ENCODE results near the gene DNM3.

The DNM3 gene

GRCh38 chr1:171834821-171835220 lies 6.5 kb upstream of the DNM3 start:
- TF ChIP-seq EGR1 (IDR thresholded peaks at IDR 0.05) (no peak), FOXM1 (IDR thresholded peaks at IDR 0.05; ENCODE audit: borderline replicate concordance, low read depth) (no peak), REST (IDR thresholded peaks at IDR 0.05; ENCODE audit: low read depth) (no peak), RAD21 (IDR thresholded peaks at IDR 0.05; ENCODE audit: low read depth) (no peak), MAX (IDR thresholded peaks at IDR 0.05) (no peak), TCF12 (IDR thresholded peaks at IDR 0.05; ENCODE audit: low read depth) (no peak), TEAD4 (IDR thresholded peaks at IDR 0.05) (no peak), CEBPB (IDR thresholded peaks at IDR 0.05) (no peak), EP300 (IDR thresholded peaks at IDR 0.05; ENCODE audit: borderline replicate concordance) (no peak), YY1 (IDR thresholded peaks at IDR 0.05; ENCODE audit: low read depth) (no peak), ZBTB7A (IDR thresholded peaks at IDR 0.05; ENCODE audit: low read depth) (no peak)

GRCh38 chr1:171835891-171836290 lies 5.4 kb upstream of the DNM3 start:
- no peak for TF ChIP-seq EP300 (IDR thresholded peaks at IDR 0.05; ENCODE audit: borderline replicate concordance)
- TF ChIP-seq, protein P1, sequence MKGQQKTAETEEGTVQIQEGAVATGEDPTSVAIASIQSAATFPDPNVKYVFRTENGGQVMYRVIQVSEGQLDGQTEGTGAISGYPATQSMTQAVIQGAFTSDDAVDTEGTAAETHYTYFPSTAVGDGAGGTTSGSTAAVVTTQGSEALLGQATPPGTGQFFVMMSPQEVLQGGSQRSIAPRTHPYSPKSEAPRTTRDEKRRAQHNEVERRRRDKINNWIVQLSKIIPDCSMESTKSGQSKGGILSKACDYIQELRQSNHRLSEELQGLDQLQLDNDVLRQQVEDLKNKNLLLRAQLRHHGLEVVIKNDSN (IDR thresholded peaks at IDR 0.05) = no peak
- no peak for TF ChIP-seq EGR1 (IDR thresholded peaks at IDR 0.05)
- no peak for TF ChIP-seq YY1 (IDR thresholded peaks at IDR 0.05; ENCODE audit: low read depth)
- no peak for TF ChIP-seq REST (IDR thresholded peaks at IDR 0.05; ENCODE audit: low read depth)
- TF ChIP-seq ZBTB7A (IDR thresholded peaks at IDR 0.05; ENCODE audit: low read depth) = no peak

DNA sequence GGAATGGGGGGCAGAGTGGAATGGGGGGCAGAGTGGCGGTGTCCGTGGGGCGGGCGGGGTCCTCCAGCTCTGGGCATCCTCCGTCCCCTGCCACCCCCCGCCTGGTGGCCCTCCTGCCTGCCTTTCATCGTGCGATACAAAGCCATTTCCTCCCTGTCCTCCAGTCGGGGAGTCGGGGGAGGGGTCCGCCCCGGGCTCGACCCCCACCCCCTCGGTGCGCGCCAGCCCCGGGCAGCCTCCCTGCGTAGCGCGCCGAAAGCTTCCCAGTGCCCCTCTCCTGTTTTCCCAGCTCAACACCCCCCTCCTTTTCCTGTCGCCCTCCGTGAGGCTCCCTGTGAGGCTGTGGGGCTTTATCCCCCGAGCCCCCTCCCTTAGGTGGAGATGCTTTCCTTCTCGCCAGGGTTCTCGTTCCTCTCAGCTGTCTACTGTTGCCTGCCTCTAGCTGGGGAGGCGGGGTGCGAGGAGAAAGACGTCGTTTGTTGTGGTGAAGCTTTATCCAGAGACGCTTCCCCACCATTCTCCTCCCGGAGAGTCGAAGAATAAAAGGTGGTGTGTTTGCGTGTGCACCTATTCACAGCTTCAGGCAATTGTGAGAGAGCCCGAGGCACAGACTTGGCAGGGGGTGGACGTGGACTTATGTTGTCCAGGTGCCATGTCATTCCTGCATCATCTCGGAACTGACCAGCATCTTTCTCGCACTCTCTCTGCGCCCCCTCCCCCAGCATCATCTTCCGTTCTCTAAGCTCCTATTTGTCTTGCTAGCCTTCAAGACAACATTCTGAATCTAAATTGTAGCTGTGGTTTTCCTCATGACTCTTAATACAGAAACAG lies 848 bp downstream of the DNM3 start:
- TF ChIP-seq ZBTB7A (IDR thresholded peaks at IDR 0.05; ENCODE audit: low read depth) (peak; percentile 83), RAD21 (IDR thresholded peaks at IDR 0.05; ENCODE audit: low read depth) (no peak)

GRCh38 chr1:171844381-171844780 lies 3.1 kb downstream of the DNM3 start:
- TF ChIP-seq REST (IDR thresholded peaks at IDR 0.05; ENCODE audit: low read depth) (no peak), YY1 (IDR thresholded peaks at IDR 0.05; ENCODE audit: low read depth) (no peak), FOXM1 (IDR thresholded peaks at IDR 0.05; ENCODE audit: borderline replicate concordance, low read depth) (no peak), EGR1 (IDR thresholded peaks at IDR 0.05) (no peak), MAX (IDR thresholded peaks at IDR 0.05) (no peak), EP300 (IDR thresholded peaks at IDR 0.05; ENCODE audit: borderline replicate concordance) (no peak), CREB1 (IDR thresholded peaks at IDR 0.05; ENCODE audit: low read depth) (no peak)
- TF ChIP-seq, protein P1 (IDR thresholded peaks at IDR 0.05) = no peak

- TF ChIP-seq MAX (IDR thresholded peaks at IDR 0.05) (no peak), REST (IDR thresholded peaks at IDR 0.05; ENCODE audit: low read depth) (no peak), EP300 (IDR thresholded peaks at IDR 0.05; ENCODE audit: borderline replicate concordance) (no peak), CEBPB (IDR thresholded peaks at IDR 0.05) (no peak), TCF12 (IDR thresholded peaks at IDR 0.05; ENCODE audit: low read depth) (no peak), EGR1 (IDR thresholded peaks at IDR 0.05) (no peak), CREB1 (IDR thresholded peaks at IDR 0.05; ENCODE audit: low read depth) (no peak), NFIC (IDR thresholded peaks at IDR 0.05) (no peak), ZBTB7A (IDR thresholded peaks at IDR 0.05; ENCODE audit: low read depth) (no peak), FOXM1 (IDR thresholded peaks at IDR 0.05; ENCODE audit: borderline replicate concordance, low read depth) (no peak), TAF1 (IDR thresholded peaks at IDR 0.05; ENCODE audit: low read depth) (no peak), YY1 (IDR thresholded peaks at IDR 0.05; ENCODE audit: low read depth) (no peak)
- TF ChIP-seq, protein P1 (IDR thresholded peaks at IDR 0.05) = no peak
Measured at GRCh38 chr1:171845998-171846397, 4.7 kb downstream of the DNM3 start.
